ENCODE results near the gene SLC7A10.
"Not testable (repeated sequence)": the region's sequence is repeated elsewhere in the genome, so short reads cannot be mapped to it uniquely, and the experiment has no call there.

- TF ChIP-seq CTCF (IDR thresholded peaks at IDR 0.05); POLR2AphosphoS5 (IDR thresholded peaks at IDR 0.05; ENCODE audit: low read depth, low read length): not testable (repeated sequence)
Measured at GRCh38 chr19:33209850-33210230, 15.8 kb downstream of the SLC7A10 start.

Data from Panc1 (cell line).